ENCODE results near the gene RALB.
"Not testable (repeated sequence)": the region's sequence is repeated elsewhere in the genome, so short reads cannot be mapped to it uniquely, and the experiment has no call there.

Gene RALB

DNA sequence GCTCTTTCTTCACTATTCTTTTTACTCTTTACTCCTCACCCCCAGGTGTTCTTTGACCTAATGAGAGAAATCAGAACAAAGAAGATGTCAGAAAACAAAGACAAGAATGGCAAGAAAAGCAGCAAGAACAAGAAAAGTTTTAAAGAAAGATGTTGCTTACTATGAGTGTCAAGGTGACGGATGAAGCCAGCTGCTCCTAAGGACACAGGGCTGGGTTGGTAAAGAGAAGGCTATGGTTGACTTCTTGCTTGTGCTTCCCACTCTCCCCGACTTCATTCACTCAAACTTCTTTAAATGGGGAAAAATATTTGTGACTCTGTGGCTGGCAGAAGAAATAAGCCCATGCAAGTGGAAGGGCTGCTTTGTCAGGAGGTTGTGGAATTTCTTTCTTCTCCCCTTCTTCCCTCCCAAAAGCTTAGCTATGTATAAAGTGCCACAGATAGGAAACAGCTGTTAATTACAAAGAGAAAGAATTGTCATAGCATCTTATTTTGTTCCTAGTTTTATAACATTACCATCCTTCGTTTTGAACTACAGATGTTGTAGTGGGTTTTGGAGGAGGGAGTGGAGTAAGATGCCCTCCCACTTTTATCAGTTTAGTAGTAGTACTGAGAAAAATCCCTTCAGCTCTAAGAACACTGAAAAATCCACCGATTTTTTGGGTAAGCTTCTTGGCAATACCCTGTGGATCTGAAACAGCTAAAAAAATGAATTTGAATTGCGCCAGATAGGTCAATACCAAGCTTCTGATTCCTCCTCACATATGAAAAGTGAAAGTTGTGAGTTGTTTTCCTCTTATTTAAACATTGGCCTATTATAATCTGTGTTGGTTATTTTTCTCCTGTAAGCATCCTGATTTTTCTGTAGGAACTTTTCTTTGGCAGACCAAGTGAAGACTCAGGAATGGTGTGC, 40.7 kb downstream of the RALB start:
- DNase-seq (ENCODE audit: low read depth) = no peak

DNA sequence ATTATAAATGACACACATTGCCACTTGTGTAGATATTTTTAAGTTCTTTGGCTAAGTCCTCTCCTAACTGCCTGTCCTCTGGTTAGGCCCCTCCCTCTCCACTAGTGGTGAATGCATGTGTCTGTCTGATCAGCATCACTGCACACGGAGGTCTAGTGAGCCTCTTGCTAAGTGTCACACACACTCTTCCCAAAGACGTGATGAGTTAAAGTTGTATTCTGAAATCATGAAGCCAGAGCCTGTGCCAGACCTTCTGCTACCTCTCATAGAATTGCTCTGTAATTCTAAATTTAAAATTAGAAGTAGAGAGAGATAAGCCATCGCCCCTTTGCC, 41.3 kb downstream of the RALB start:
- DNase-seq (ENCODE audit: low read depth) = no peak

DNA sequence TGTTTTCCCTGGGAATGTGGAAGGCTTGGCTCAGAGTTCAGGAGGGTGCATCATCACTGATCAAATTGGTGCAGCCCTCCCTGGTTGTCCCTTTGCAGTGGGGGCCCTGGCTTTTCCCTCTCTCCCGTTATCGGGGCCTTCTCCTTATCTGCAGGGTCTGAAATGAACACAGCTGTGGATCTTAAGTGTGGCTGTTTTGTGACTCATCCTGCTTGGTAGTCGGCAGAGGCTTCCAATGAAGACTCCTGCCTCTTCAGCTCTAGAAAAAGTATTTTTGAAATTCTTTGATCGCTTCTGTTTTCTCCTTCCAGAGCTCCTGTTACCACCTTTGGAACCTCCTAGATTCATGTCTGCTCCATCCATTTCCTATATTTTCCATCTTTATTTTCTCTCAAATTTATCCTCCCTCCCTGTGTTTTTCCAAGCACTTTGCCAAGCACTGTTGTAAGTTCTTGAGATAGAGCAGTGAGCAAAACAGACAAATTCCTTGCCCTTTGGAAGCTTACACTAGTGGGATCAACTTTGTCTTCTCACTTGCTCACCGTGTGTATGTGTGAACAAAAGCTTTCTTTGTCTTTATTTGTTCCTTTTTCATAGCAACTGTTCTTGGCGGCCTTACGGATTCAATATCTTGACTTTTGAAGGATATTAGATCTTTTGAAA, 45.7 kb downstream of the RALB start:
- DNase-seq (ENCODE audit: low read depth) = no peak

GRCh38 chr2:120299004-120299403, 46.4 kb downstream of the RALB start:
- no peak for DNase-seq (ENCODE audit: low read depth)

- no peak for DNase-seq (ENCODE audit: low read depth)
Measured at GRCh38 chr2:120299561-120299960, 46.9 kb downstream of the RALB start.

GRCh38 chr2:120300385-120300784, 47.7 kb downstream of the RALB start:
- DNase-seq (ENCODE audit: low read depth) = no peak

GRCh38 chr2:120301284-120301683, 48.6 kb downstream of the RALB start:
- no peak for DNase-seq (ENCODE audit: low read depth)

- no peak for DNase-seq (ENCODE audit: low read depth)
Measured at GRCh38 chr2:120302301-120302700, 49.6 kb downstream of the RALB start.

- no peak for DNase-seq (ENCODE audit: low read depth)
Measured at GRCh38 chr2:120303177-120303576, 50.5 kb downstream of the RALB start.

DNA sequence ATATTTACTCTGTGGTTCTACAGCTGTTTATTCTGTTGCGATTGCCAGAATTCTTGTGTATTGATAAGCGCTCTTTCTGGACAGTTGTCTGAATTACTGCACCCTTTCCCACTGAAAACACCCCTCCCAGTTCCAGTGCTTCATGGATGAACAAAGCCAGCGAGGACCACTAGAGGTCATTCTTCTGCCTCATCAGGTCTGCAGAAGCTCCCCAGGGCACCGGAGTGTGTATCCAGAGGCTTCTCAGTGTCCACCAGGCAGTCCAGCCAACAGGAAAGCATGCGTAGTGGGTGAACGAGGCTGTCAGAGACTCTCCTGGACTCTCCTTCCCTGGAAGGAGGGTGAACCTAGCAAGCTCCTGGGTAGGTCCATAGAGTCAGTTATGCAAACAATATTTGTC, 52.6 kb downstream of the RALB start:
- no peak for DNase-seq (ENCODE audit: low read depth)

DNA sequence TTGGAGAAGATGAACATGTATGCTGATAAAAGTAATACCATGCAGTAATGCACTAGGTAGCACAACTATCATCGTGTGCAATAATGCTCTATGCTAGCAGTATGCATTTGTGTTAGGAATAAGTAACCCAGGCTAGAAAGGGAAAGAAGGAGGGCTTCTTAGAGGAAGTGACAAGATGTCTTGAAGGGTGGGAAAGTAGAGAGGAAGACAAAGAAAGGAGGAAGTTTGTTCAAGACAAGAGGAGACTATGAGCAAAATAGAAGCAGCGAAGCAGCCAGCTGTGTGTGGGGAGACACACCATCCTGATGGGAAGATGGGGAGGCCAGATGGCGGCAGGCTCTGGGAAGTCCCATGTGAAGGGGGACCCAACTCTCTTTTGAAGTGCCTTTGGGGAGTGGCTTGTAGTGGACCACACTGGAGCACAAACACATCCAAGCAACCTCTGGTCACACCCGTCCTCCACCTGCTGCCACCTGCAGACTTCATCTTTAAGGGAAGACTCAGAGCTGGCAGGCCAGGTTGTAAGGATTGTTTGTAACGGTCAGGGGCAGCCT, 53.4 kb downstream of the RALB start:
- no peak for DNase-seq (ENCODE audit: low read depth)

DNA sequence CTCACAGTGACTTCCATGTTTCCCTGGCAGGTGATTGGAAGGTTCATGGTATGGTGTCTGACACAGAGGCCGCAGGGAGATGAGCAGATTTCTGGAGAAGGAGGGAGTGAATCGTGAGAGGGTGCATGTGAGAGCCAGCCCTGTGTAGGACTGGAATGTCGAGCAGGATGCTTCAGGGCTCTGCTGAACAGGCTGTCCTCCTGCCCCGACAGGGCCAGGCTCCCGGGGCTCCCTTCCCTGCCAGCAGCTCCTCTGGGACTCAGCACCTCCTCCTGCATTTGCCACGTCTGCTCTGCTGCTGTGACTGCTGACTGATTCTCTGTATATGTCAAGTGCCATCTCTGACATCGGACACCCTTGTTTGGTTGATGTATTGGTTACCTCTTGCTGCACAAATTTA, 54.8 kb downstream of the RALB start:
- no peak for DNase-seq (ENCODE audit: low read depth)

DNA sequence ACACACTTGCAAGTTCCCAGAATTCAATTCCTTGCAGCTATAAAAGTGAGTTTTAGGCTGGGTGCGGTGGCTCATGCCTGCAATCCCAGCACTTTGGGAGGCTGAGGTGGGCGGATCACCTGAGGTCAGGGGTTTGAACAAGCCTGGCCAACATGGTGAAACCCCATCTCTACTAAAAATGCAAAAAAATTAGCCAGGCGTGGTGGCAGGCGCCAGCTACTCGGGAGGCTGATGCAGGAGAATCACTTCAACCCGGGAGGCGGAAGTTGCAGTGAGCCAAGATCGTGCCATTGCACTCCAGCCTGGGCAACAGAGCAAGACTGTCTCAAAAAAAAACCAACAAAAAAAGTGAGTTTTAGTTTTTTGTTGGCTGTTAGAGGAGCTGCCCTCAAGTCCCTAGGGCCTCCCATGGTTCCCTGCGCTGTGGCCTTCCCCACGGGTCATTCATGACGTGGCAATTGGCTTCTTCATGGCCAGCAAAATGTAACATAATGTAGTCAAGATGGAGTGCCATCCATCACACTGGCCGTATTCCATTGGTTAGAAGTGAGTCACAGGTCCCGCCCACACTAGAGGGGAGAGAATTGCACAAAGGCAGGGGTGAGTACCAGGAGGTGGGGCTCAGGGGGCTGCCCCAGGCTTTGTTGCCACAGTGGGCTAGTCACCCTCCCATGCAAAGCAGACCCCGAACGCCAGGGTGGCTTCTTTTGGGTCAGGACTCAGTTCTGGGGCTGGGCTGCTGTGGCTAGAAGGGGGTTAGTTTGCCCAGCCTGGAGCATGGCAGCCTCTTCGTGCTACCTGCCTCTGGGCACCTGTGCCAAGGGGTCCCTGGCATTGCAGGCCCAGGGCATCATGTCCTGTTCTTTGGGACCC, 55.6 kb downstream of the RALB start:
- DNase-seq (ENCODE audit: low read depth) = no peak

- DNase-seq (ENCODE audit: low read depth) = no peak
Measured at GRCh38 chr2:120310136-120310535, 57.5 kb downstream of the RALB start.

DNA sequence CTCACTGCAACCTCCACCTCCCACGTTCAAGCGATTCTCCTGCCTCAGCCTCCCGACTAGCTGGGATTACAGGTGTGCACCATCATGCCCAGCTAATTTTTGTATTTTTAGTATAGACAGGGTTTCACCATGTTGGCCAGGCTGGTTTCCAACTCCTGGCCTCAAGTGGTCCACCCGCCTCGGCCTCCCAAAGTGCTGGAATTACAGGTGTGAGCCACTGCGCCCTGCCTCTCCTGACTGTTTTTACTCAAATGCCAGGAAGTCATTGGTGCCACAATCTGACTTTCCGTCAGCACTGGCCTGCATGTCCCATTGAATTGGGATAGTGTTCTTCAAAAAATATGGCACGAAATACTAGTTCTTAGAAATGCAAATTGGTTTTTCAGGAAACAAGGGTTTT, 58.2 kb downstream of the RALB start:
- not testable (repeated sequence) for DNase-seq (ENCODE audit: low read depth)

DNA sequence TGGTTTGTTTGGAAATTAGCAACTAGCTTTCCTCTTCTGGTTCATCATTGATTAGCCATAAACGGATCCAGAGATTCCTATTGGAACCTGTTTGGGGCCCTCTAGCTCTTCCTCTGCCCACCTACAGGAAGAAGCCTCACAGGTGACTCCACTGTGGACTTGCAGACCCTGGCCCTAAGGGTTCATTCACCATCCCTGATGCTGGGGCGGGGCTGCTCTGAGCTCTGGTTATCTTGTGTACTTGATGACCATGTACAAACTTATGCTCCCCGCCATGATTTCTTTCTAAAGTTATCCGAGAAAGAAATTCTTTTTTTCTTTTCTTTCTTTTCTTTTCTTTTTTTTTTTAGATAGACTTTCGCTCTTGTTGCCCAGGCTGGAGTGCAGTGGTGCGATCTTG, 59.4 kb downstream of the RALB start:
- DNase-seq (ENCODE audit: low read depth) = no peak

DNA sequence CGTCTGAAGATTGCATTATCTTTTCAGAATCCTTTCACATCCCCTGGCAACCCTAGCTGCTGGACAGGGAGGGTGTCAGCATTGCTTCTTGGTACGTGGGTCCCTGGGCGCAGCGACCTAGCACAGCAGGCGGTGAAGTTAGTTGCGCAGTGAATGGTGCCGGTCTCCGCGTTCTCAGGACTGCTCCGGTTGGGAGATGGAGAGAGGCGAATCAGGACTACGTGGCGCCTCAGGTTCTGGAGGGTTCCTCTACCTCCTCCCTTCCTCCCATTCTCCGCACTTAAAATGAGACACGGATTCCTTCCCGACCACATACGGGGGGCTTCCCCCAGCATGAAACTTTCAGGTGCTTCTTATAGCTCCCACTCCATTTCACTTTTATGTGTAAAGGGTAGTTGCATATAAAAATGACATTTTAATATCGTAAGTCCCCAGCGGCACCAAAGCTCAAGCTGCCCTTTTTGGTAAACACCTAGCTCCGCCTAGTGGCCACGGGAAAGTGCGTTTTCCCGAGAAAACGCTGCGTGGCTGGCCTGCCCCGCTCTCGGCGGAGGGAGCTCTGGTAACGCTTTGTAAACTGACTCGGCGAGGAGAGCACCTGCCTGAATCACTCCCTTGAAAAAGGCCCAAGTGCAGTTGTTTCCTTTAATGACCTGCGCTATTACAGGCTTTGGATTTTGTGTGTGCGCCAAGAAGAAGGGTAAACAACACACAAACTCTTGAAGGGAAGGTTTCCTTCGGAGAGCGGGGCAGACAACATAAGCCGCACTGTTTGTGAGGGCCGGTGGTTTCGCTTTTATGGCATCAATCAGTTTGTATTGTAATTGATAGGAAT, 60.4 kb downstream of the RALB start:
- peak; percentile 74 for DNase-seq (ENCODE audit: low read depth)

DNA sequence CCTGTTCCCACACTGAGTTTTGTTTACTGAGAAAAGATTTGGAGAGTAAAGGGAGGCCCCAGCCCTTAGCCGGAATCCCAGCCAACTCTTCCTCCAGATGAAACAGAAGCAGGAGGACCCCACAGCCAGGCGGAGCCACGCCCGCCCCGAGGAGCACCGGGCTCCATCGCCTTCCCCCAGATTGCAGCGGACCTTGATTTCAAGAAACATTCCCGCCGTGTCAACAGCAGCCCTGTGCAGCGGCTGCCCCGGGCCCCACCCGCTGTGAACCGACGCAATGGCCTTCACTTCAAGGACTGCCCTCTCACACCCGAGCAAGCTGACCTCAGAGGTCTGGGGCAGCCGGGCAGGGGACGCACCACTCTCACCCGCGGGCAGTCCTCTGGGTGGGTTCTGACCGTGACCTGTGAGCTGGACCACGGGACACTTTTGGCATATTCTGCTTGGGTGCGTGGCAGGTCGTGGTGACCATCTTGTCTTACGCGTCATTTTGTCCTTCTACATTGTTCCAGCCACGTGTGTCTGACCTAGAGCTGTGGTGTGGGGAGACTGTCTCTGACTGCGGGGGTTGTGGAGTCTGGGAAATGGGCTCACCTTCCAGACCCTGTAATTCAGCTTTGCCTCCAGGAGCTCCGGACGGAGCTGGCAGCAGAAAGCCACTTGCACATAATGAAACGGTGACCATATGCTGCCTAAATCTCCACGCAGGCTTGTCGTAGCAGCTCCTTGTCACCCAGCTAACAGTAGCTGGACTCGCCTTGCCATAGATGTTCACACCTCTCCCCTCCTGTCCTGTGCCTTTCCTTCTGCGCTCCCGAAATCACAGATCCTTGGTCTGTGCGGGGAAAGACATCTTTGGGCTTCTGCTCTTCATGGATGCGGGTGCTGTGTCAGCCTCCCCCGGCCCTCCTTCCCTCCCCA, 61.3 kb downstream of the RALB start:
- no peak for DNase-seq (ENCODE audit: low read depth)

DNA sequence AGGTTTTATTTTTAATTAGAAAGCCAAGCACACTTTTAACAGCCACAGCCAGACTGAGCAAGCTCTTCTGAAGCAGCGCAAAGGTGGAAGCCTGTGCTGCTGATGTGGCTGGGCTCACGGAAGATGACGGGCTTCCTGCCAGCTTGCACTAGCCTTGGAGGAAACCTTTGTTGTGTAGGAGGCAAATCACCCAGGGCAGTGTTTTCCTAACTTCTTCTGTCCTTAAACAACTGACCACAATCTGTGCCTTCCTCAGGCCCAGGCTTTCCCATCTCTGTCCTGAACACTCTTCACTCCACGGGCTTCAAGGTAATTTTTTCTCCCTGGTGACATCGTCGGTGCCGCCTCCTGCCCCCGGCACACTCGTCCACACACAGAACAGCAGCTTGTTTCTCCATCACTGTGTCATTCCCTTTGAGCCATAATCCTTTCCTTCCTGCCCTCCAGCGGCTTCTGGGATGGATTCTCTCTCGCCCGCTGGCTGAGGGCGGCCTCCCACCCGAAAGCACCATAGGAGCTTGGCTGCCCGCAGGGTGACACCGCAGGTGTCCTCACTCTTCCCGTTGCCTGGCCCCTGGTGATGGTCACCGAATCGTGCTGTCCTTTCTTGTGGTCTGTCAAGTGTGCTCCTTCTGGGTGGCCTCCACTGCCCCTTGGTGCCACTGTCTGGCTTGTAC, 62.2 kb downstream of the RALB start:
- peak; percentile 4 for DNase-seq (ENCODE audit: low read depth)
